Ovary (tissue), 3 donors: ENCODE data around the gene STAP2.

Experiments
- EP300 ChIP-seq: sonication (generic); formaldehyde crosslinking; IDR thresholded peaks from one replicate; pipeline ENCODE4 v1.6.1; 2017; ENCODE audit warnings: antibody characterized with exemption
- POLR2A ChIP-seq: fragments of 450-650 bp; IDR thresholded peaks from one replicate; pipeline ENCODE4 v1.6.1; 2017; ENCODE audit warnings: antibody characterized with exemption, mild to moderate bottlenecking, moderate library complexity
- TF ChIP-seq, protein P1 (sequence below), 3 donors: fragments of 450-650 bp in 2 of 3; fragments of 200-600 bp in 1 of 3; IDR thresholded peaks; one replicate each; pipeline versions ENCODE4 v1.5.1 to v1.8.0; 2016 to 2022; ENCODE audit warnings: antibody characterized with exemption in 3 of 3, mild to moderate bottlenecking in 1 of 3
- donor health status: DM: no; HTN: no; CAD: no.

- TF ChIP-seq, protein P1, sequence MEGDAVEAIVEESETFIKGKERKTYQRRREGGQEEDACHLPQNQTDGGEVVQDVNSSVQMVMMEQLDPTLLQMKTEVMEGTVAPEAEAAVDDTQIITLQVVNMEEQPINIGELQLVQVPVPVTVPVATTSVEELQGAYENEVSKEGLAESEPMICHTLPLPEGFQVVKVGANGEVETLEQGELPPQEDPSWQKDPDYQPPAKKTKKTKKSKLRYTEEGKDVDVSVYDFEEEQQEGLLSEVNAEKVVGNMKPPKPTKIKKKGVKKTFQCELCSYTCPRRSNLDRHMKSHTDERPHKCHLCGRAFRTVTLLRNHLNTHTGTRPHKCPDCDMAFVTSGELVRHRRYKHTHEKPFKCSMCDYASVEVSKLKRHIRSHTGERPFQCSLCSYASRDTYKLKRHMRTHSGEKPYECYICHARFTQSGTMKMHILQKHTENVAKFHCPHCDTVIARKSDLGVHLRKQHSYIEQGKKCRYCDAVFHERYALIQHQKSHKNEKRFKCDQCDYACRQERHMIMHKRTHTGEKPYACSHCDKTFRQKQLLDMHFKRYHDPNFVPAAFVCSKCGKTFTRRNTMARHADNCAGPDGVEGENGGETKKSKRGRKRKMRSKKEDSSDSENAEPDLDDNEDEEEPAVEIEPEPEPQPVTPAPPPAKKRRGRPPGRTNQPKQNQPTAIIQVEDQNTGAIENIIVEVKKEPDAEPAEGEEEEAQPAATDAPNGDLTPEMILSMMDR (IDR thresholded peaks at IDR 0.05): no peak
- no peak for TF ChIP-seq POLR2A
- no peak for TF ChIP-seq EP300
Measured at GRCh38 chr19:4376991-4377781, 38.6 kb upstream of the STAP2 start.
